Kasumi-1 (cell line): ENCODE data around the gene DPT.

ENCODE experiments used
- DNase-seq, 2 experiments: peaks; one replicate each; lab custom pipeline; 2025; lab: John Stamatoyannopoulos, UW

DPT gene

GRCh38 chr1:168735974-168736373 is 7.0 kb upstream of the DPT start:
- DNase-seq: no peak

- DNase-seq: no peak
Observed at GRCh38 chr1:168734946-168735345, 5.9 kb upstream of the DPT start.

- no peak for DNase-seq
Observed at GRCh38 chr1:168734271-168734670, 5.3 kb upstream of the DPT start.

GRCh38 chr1:168733241-168733640 is 4.2 kb upstream of the DPT start:
- no peak for DNase-seq

GRCh38 chr1:168732736-168733135 is 3.7 kb upstream of the DPT start:
- no peak for DNase-seq

GRCh38 chr1:168731244-168731953 is 2.4 kb upstream of the DPT start:
- DNase-seq: no peak

- DNase-seq: no peak
Observed at GRCh38 chr1:168729405-168729802, 398 bp upstream of the DPT start.

- DNase-seq: no peak
Observed at GRCh38 chr1:168726719-168727118, 2.3 kb downstream of the DPT start.

GRCh38 chr1:168726281-168726680 is 2.7 kb downstream of the DPT start:
- DNase-seq: no peak

- DNase-seq: no peak
Observed at GRCh38 chr1:168725831-168726230, 3.2 kb downstream of the DPT start.

- DNase-seq: no peak
Observed at GRCh38 chr1:168725060-168725459, 3.9 kb downstream of the DPT start.

- DNase-seq: no peak
Observed at GRCh38 chr1:168723000-168723399, 6.0 kb downstream of the DPT start.

GRCh38 chr1:168720839-168721238 is 8.2 kb downstream of the DPT start:
- DNase-seq: no peak

GRCh38 chr1:168719306-168720111 is 9.5 kb downstream of the DPT start:
- no peak for DNase-seq

- no peak for DNase-seq
Observed at GRCh38 chr1:168717906-168718891, 10.8 kb downstream of the DPT start.

- DNase-seq: no peak
Observed at GRCh38 chr1:168714012-168714411, 15.0 kb downstream of the DPT start.

GRCh38 chr1:168709405-168710363 is 19.3 kb downstream of the DPT start:
- no peak for DNase-seq

GRCh38 chr1:168708698-168709404 is 20.2 kb downstream of the DPT start:
- DNase-seq: no peak

- no peak for DNase-seq
Observed at GRCh38 chr1:168706391-168706992, 22.5 kb downstream of the DPT start.
